ENCODE results near the gene LAMB1. TPM values are rescaled to one million over a fixed set of nuclear protein-coding genes. Genes with fewer than 3 reads are reported as not detected.

The LAMB1 gene
- total RNA-seq, 1 experiment from 2014 or later, result 32.0 TPM

GRCh38 chr7:107884066-107884818 lies 118.7 kb downstream of the LAMB1 start:
- no peaks in the 10 kb centered on the region for H3K36me3 ChIP-seq (ENCODE audit: control insufficient read depth in 1 of 2, insufficient read depth in 2 of 2, low read length in 2 of 2)
- no peaks in the 10 kb centered on the region for H3K79me2 ChIP-seq (ENCODE audit: insufficient read depth, low read length)
- CTCF ChIA-PET, result no interaction called here
- RAD21 ChIA-PET (ENCODE audit: low non-redundant PET in 1 of 2, low total read pairs in 2 of 2, uncharacterized antibody in 2 of 2, unreplicated experiment in 2 of 2), result no interaction called here
- intact Hi-C loops (cut with micrococcal nuclease), result no loop called here
- H3K27ac ChIP-seq (ENCODE audit: low read depth, low read length), result no peak overlapping the region
- DNase-seq (ENCODE audit: low read depth, low spot score), result no peak
- no peak for TF ChIP-seq EZH2 (IDR thresholded peaks at IDR 0.05)
- TF ChIP-seq ATF3 (IDR thresholded peaks at IDR 0.05), result no peak
- TF ChIP-seq JUND (IDR thresholded peaks at IDR 0.05), result no peak
- no peak for TF ChIP-seq REST (IDR thresholded peaks at IDR 0.05; ENCODE audit: low read depth)
- no peak for TF ChIP-seq CEBPB (IDR thresholded peaks at IDR 0.05; ENCODE audit: low read depth)
- H3K4me2 ChIP-seq (ENCODE audit: low read length), result no peak overlapping the region
- ATAC-seq, result no peak
- no peaks in the 10 kb centered on the region for H4K20me1 ChIP-seq (ENCODE audit: insufficient read depth)
- H3K9me3 ChIP-seq (ENCODE audit: control insufficient read depth in 1 of 2, insufficient read depth in 1 of 2, low read depth in 1 of 2, low read length in 2 of 2), result no peaks in the 10 kb centered on the region
- no peaks in the 10 kb centered on the region for H3K9me2 ChIP-seq (ENCODE audit: insufficient read depth)
- H3K9ac ChIP-seq (ENCODE audit: low read length), result no peak overlapping the region
- BruUV-seq (replicated peaks), result no TSS peak
- H2AFZ ChIP-seq (ENCODE audit: low read depth, low read length, poor library complexity, severe bottlenecking), result no peak overlapping the region
- H3K27me3 ChIP-seq (ENCODE audit: insufficient read depth, low read length), result no peaks in the 10 kb centered on the region
- no peak overlapping the region for H3K4me3 ChIP-seq (replicated peaks in 1 of 2; ENCODE audit: low read depth in 1 of 2, low read length in 2 of 2)
- peaks cover 7 to 12% of the 10 kb centered on the region in 2 experiments for H3K4me1 ChIP-seq (ENCODE audit: control insufficient read depth in 1 of 2, insufficient read depth in 2 of 2, low read length in 2 of 2)
- POLR2A ChIA-PET, result no interaction called here

GRCh38 chr7:107882766-107883165 lies 120.2 kb downstream of the LAMB1 start:
- Histone ChIP-seq H3K4me2 (ENCODE audit: low read length) (no peak overlapping the region), H3K9me3 (ENCODE audit: control insufficient read depth in 1 of 2, insufficient read depth in 1 of 2, low read depth in 1 of 2, low read length in 2 of 2) (no peaks in the 10 kb centered on the region), H3K36me3 (ENCODE audit: control insufficient read depth in 1 of 2, insufficient read depth in 2 of 2, low read length in 2 of 2) (no peaks in the 10 kb centered on the region), H2AFZ (ENCODE audit: low read depth, low read length, poor library complexity, severe bottlenecking) (no peak overlapping the region), H3K27ac (ENCODE audit: low read depth, low read length) (no peak overlapping the region), H3K9ac (ENCODE audit: low read length) (no peak overlapping the region), H3K79me2 (ENCODE audit: insufficient read depth, low read length) (no peaks in the 10 kb centered on the region), H3K27me3 (ENCODE audit: insufficient read depth, low read length) (no peaks in the 10 kb centered on the region), H3K9me2 (ENCODE audit: insufficient read depth) (no peaks in the 10 kb centered on the region), H3K4me1 (ENCODE audit: control insufficient read depth in 1 of 2, insufficient read depth in 2 of 2, low read length in 2 of 2) (peaks cover 7 to 14% of the 10 kb centered on the region in 2 experiments), H4K20me1 (ENCODE audit: insufficient read depth) (no peaks in the 10 kb centered on the region), H3K4me3 (replicated peaks in 1 of 2; ENCODE audit: low read depth in 1 of 2, low read length in 2 of 2) (no peak overlapping the region)
- ChIA-PET POLR2A (no interaction called here), CTCF (no interaction called here), RAD21 (ENCODE audit: low non-redundant PET in 1 of 2, low total read pairs in 2 of 2, uncharacterized antibody in 2 of 2, unreplicated experiment in 2 of 2) (no interaction called here)
- intact Hi-C loops (cut with micrococcal nuclease), result no loop called here
- ATAC-seq (no peak), DNase-seq (ENCODE audit: low read depth, low spot score) (no peak)
- no TSS peak for BruUV-seq (replicated peaks)
- TF ChIP-seq ZBTB33 (IDR thresholded peaks at IDR 0.05; ENCODE audit: extremely low read depth, insufficient replicate concordance, low read length) (no peak), YY1 (IDR thresholded peaks at IDR 0.05; ENCODE audit: extremely low read depth, insufficient replicate concordance, low read depth, low read length) (no peak), SIN3A (IDR thresholded peaks at IDR 0.05; ENCODE audit: low read depth) (no peak), MAX (IDR thresholded peaks at IDR 0.05) (no peak), TCF7L2 (IDR thresholded peaks at IDR 0.05; ENCODE audit: borderline replicate concordance, extremely low read depth, insufficient read depth, insufficient read length) (no peak), FOSL1 (IDR thresholded peaks at IDR 0.05; ENCODE audit: low read depth) (no peak)

Data from HCT116 (cell line).